CD4-positive, alpha-beta T cell (primary cell): ENCODE measurements around the gene WDR54. TPM values are rescaled to one million over a fixed set of nuclear protein-coding genes. Genes with fewer than 3 reads are reported as not detected.

ENCODE experiments used
- ATAC-seq: fragments of 200-7000 bp; cut with Tn5 transposase; one replicate; pipeline ENCODE4 v1.10.0; 2022; ENCODE audit warnings: mild to moderate bottlenecking; ENCODE audit not compliant: poor library complexity
- CTCF ChIA-PET: fragments of 350-600 bp; sonication (Branson Sonifier 250); formaldehyde crosslinking; loops from one replicate; lab custom pipeline; 2021; ENCODE audit warnings: antibody characterized with exemption, inconsistent platforms; lab: Charles Lee
- POLR2A ChIA-PET: fragments of 350-600 bp; sonication (Branson Sonifier 250); formaldehyde crosslinking; loops from one replicate; lab custom pipeline; 2021; ENCODE audit warnings: antibody characterized with exemption, inconsistent platforms; lab: Charles Lee
- DNase-seq, 14 experiments: peaks; one replicate each; pipeline ENCODE4 v3.0.0-alpha.2; 2013 to 2020; ENCODE audit warnings: mixed read lengths in 2 of 14
- H3K27ac ChIP-seq, 2 donors: one replicate each; pipeline versions ENCODE4 v1.5.1 to v1.7.0; 2013; ENCODE audit warnings: low read length in 2 of 2, low read depth in 1 of 2, mild to moderate bottlenecking in 1 of 2
- H3K27me3 ChIP-seq, 2 experiments: 1 replicate in 1 of 2; 2 replicates in 1 of 2; pipeline versions ENCODE4 v1.6.1 to v1.7.0; 2013; ENCODE audit warnings: low read length in 2 of 2, control low read depth in 1 of 2, mild to moderate bottlenecking in 1 of 2, moderate library complexity in 1 of 2; ENCODE audit not compliant: insufficient read depth in 2 of 2, control insufficient read depth in 1 of 2
- H3K36me3 ChIP-seq: one replicate; pipeline ENCODE4 v1.6.1; 2013; ENCODE audit warnings: low read length, control low read depth; ENCODE audit not compliant: insufficient read depth
- H3K4me1 ChIP-seq: one replicate; pipeline ENCODE4 v1.6.1; 2013; ENCODE audit warnings: low read length, control low read depth; ENCODE audit not compliant: insufficient read depth
- H3K4me3 ChIP-seq: one replicate; pipeline ENCODE4 v1.5.1; 2013; ENCODE audit warnings: mild to moderate bottlenecking, low read length, moderate library complexity
- H3K9me3 ChIP-seq, 2 experiments: 1 replicate in 1 of 2; 2 replicates in 1 of 2; pipeline versions ENCODE4 v1.6.1 to v1.7.0; 2013; ENCODE audit warnings: low read length in 2 of 2, mild to moderate bottlenecking in 2 of 2, control low read depth in 1 of 2, moderate library complexity in 1 of 2; ENCODE audit not compliant: control insufficient read depth in 1 of 2, insufficient read depth in 1 of 2
- H3K27ac Mint-ChIP-seq: one replicate; pipeline ENCODE4 v1.8.0; 2020; ENCODE audit warnings: mixed read lengths
- H3K27me3 Mint-ChIP-seq: one replicate; pipeline ENCODE4 v1.8.0; 2021; ENCODE audit warnings: mixed read lengths
- H3K36me3 Mint-ChIP-seq: one replicate; pipeline ENCODE4 v1.8.0; 2021; ENCODE audit warnings: low read depth, mixed read lengths
- H3K4me1 Mint-ChIP-seq: one replicate; pipeline ENCODE4 v1.8.0; 2021; ENCODE audit warnings: low read depth, mixed read lengths
- H3K4me3 Mint-ChIP-seq: one replicate; pipeline ENCODE4 v1.8.0; 2020; ENCODE audit warnings: mild to moderate bottlenecking, mixed read lengths
- H3K9me3 Mint-ChIP-seq: one replicate; pipeline ENCODE4 v1.8.0; 2020; ENCODE audit warnings: mixed read lengths
- intact Hi-C, 2 experiments: fragments of 100-400 bp; cut with DNase I in 1 of 2; cut with micrococcal nuclease in 1 of 2; formaldehyde crosslinking; loops; one replicate each; pipeline versions ENCODE4 v1.15.1 to v1.9.0; 2023 to 2025; cut with DNase I, micrococcal nuclease
- total RNA-seq, 174 experiments: library from RNA in 2 of 174; stranded (reverse) in 2 of 174; gene quantifications; one replicate each; pipeline ENCODE4 v1.2.3 and lab custom pipeline; 2021 to 2026
- TF ChIP-seq, protein P1 (sequence below): fragments of 200-600 bp; IDR thresholded peaks from one replicate; pipeline ENCODE4 v1.8.0; 2022; ENCODE audit warnings: antibody characterized with exemption, mild to moderate bottlenecking

The WDR54 gene
- total RNA-seq, 2 experiments from 2014 or later: 21.7 to 25.1 TPM

DNA sequence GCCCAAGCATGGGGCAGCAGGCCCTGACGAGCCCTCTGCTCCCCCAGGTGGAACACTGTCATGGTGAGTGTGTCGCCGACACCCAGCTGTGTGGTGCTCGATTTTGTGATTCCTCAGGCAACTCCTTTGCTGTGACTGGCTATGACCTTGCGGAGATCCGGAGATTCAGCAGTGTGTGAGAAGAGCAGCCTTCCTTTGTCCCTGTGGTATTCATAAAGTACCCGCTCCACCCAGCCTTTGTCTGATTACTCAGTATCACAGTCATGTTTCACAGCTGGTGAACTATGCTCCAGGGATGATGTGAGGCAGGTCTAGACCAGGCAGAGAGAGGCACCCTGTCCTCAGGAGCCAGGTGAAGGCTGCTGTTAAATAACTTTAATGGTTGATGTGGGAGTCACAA, 4.0 kb downstream of the WDR54 start:
- intact Hi-C loops: no loop called here
- H3K9me3 ChIP-seq: no peaks in the 10 kb centered on the region
- Mint-ChIP-seq H3K27ac (no peak overlapping the region), H3K4me3 (no peak overlapping the region), H3K27me3 (no peaks in the 10 kb centered on the region), H3K9me3 (no peaks in the 10 kb centered on the region), H3K4me1 (peaks cover 21% of the 10 kb centered on the region), H3K36me3 (peaks cover 16% of the 10 kb centered on the region)
- CTCF ChIA-PET: no interaction called here
- POLR2A ChIA-PET: interaction anchor here (1.3 kb wide), 1 partner anchor 29 kb away, joined by 4 read pairs; the partner anchor contains the start of gene INO80B
- H3K4me1 ChIP-seq: peaks cover 17% of the 10 kb centered on the region
- H3K27ac ChIP-seq: no peak overlapping the region
- ATAC-seq (no peak), DNase-seq (no peak)
- no peaks in the 10 kb centered on the region for H3K27me3 ChIP-seq
- TF ChIP-seq, protein P1, sequence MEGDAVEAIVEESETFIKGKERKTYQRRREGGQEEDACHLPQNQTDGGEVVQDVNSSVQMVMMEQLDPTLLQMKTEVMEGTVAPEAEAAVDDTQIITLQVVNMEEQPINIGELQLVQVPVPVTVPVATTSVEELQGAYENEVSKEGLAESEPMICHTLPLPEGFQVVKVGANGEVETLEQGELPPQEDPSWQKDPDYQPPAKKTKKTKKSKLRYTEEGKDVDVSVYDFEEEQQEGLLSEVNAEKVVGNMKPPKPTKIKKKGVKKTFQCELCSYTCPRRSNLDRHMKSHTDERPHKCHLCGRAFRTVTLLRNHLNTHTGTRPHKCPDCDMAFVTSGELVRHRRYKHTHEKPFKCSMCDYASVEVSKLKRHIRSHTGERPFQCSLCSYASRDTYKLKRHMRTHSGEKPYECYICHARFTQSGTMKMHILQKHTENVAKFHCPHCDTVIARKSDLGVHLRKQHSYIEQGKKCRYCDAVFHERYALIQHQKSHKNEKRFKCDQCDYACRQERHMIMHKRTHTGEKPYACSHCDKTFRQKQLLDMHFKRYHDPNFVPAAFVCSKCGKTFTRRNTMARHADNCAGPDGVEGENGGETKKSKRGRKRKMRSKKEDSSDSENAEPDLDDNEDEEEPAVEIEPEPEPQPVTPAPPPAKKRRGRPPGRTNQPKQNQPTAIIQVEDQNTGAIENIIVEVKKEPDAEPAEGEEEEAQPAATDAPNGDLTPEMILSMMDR: no peak
- peaks cover 11% of the 10 kb centered on the region for H3K36me3 ChIP-seq
- H3K4me3 ChIP-seq: no peak overlapping the region

DNA sequence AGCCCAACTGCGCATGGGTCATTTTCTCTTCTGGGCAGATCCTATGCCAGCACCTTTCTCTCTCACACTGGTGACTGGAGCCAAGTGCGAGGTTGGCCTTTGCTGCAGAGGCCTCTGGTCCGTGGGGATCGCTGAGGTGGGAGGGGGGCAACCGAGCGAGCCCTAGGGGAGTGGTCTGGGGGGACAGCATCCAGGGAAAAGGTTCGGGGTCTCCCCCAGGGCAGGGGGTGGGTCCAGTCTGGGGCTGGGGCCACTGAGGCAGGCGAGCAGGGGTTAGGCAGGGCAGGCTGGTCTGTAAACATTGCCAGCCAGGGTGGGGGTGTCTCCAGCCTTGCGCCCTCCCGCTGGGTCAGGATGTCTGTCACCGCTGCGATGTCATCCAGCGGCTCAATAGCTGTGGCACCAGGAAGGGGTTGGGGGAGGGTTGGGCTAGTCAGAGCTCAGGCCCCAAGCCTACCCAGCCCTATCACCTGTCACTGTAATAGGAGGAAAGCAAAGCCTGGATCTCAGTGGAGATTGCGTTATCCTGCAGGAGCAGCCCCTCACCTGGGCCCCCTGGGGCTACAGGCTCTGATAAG, 4.7 kb downstream of the WDR54 start:
- Histone ChIP-seq H3K27ac (no peak overlapping the region), H3K4me3 (no peak overlapping the region), H3K4me1 (peaks cover 9% of the 10 kb centered on the region), H3K27me3 (no peaks in the 10 kb centered on the region), H3K9me3 (no peaks in the 10 kb centered on the region), H3K36me3 (peaks cover 11% of the 10 kb centered on the region)
- no peak for DNase-seq
- CTCF ChIA-PET: no interaction called here
- H3K9me3 Mint-ChIP-seq: no peaks in the 10 kb centered on the region
- intact Hi-C loops: no loop called here
- no peak overlapping the region for H3K27ac Mint-ChIP-seq
- ATAC-seq: no peak
- peaks cover 15% of the 10 kb centered on the region for H3K4me1 Mint-ChIP-seq
- no peak overlapping the region for H3K4me3 Mint-ChIP-seq
- peaks cover 16% of the 10 kb centered on the region for H3K36me3 Mint-ChIP-seq
- POLR2A ChIA-PET: interaction anchor here (1.3 kb wide), 1 partner anchor 28 kb away, joined by 4 read pairs; the partner anchor contains the start of gene INO80B
- TF ChIP-seq, protein P1: no peak
- no peaks in the 10 kb centered on the region for H3K27me3 Mint-ChIP-seq

DNA sequence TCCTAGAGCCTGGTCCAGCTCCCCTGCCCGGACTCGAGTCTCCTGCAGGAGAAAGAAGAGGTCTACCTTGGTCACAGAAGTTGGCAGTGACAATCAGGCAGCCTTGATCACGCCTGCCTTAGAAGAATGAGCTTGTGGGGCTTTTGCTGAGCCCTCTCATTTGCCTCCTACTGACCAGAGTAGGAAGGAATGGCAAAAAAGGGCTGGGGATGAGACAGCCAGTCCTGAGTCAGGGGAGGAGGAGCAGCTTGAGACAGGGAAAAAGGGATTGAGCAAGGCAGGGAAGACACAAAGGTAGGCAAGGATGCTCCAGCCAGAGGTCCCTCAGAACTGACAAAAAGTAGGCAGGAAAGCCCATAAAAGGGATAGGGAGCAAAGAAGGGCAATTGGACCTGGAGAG, 6.0 kb downstream of the WDR54 start:
- no peaks in the 10 kb centered on the region for H3K9me3 Mint-ChIP-seq
- intact Hi-C loops: no loop called here
- ChIA-PET CTCF (no interaction called here), POLR2A (no interaction called here)
- TF ChIP-seq, protein P1: no peak
- peaks cover 11% of the 10 kb centered on the region for H3K36me3 Mint-ChIP-seq
- H3K4me1 Mint-ChIP-seq: peaks cover 6% of the 10 kb centered on the region
- no peak for DNase-seq
- no peak overlapping the region for H3K4me3 ChIP-seq
- H3K4me3 Mint-ChIP-seq: no peak overlapping the region
- H3K36me3 ChIP-seq: peaks cover 11% of the 10 kb centered on the region
- ATAC-seq: no peak
- no peak overlapping the region for H3K27ac Mint-ChIP-seq
- no peaks in the 10 kb centered on the region for H3K4me1 ChIP-seq
- no peaks in the 10 kb centered on the region for H3K27me3 Mint-ChIP-seq
- no peaks in the 10 kb centered on the region for H3K27me3 ChIP-seq
- H3K27ac ChIP-seq: no peak overlapping the region
- no peaks in the 10 kb centered on the region for H3K9me3 ChIP-seq
